ENCODE results near the gene USF3. TPM values are rescaled to one million over a fixed set of nuclear protein-coding genes. Genes with fewer than 3 reads are reported as not detected.

The USF3 gene
- total and polyA plus RNA-seq, 2 of the 8 experiments (the other 6 are each of a cell fraction or from before 2014, with no cell fraction given): 9.6 to 18.5 TPM

DNA sequence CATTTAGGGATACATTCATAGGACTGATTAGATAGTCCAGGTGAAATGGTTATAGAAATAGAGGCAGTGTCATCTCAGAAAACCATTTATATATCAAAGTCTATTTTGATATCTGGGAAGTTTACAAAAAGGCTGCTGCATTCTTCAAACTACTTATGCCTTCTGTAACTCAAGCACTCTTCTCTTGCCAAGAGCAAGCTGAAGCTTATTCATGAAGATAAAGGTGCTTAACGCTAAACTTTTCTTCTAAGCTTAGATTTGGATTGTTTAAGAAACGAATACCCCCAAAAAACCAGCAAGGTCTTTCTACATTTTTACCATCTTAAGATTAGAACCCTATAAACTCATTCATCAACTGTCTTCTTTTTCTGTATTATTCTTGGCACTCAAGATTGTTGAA, 23.3 kb upstream of the USF3 start:
- ChIA-PET CTCF (ENCODE audit: partially characterized antibody) (no interaction called here), POLR2A (ENCODE audit: partially characterized antibody) (no interaction called here)
- H3K9ac ChIP-seq (replicated peaks in 1 of 4; ENCODE audit: extremely low read depth in 1 of 4, low read depth in 3 of 4, low read length in 3 of 4): no peak overlapping the region
- no peak overlapping the region for H3K23ac ChIP-seq (ENCODE audit: insufficient read length)
- no peak overlapping the region for H4K8ac ChIP-seq (ENCODE audit: extremely low read depth, insufficient read depth, low read length)
- peaks cover 0 to 67% (median 25%) of the 10 kb centered on the region in 4 experiments; a peak in 6 of 8 replicates for H3K36me3 ChIP-seq (ENCODE audit: control insufficient read depth in 2 of 4, insufficient read depth in 4 of 4, low read length in 3 of 4)
- no peak overlapping the region for H3K4me2 ChIP-seq (ENCODE audit: insufficient read depth in 1 of 2, low read depth in 2 of 2, low read length in 2 of 2)
- FAIRE-seq (no peak), DNase-seq (ENCODE audit: low read depth in 1 of 2, low spot score in 2 of 2) (no peak)
- no peak overlapping the region for H4K5ac ChIP-seq (ENCODE audit: insufficient read length, low read depth, low read length)
- no peaks in the 10 kb centered on the region for H3K9me3 ChIP-seq (ENCODE audit: insufficient read depth in 2 of 2, low read depth in 1 of 2, low read length in 1 of 2)
- H3K79me1 ChIP-seq (ENCODE audit: low read depth, low read length): no peaks in the 10 kb centered on the region
- no peak overlapping the region for H2BK15ac ChIP-seq (ENCODE audit: low read length)
- H3K27ac ChIP-seq (ENCODE audit: low read depth, low read length): no peak overlapping the region
- no peak overlapping the region for H2BK20ac ChIP-seq (ENCODE audit: low read length)
- peaks cover 0 to 5% of the 10 kb centered on the region in 2 experiments for H4K20me1 ChIP-seq (replicated peaks in 1 of 2; ENCODE audit: control insufficient read depth in 1 of 2, insufficient read depth in 2 of 2, low read length in 2 of 2)
- H3K79me2 ChIP-seq (ENCODE audit: control insufficient read depth in 1 of 2, insufficient read depth in 2 of 2, low read length in 2 of 2): peaks cover 0 to 15% of the 10 kb centered on the region in 2 experiments; a peak in 3 of 4 replicates
- no peak overlapping the region for H3K18ac ChIP-seq (ENCODE audit: extremely low read depth, low read length)
- H4K91ac ChIP-seq (replicated peaks; ENCODE audit: insufficient read length, low read length): no peak overlapping the region
- no peaks in the 10 kb centered on the region for H3K23me2 ChIP-seq (ENCODE audit: low read depth, low read length)
- H2AFZ ChIP-seq (ENCODE audit: low read length): no peak overlapping the region
- H2BK12ac ChIP-seq (ENCODE audit: low read depth, low read length): no peak overlapping the region
- WGBS, 2 experiments (ENCODE audit: extremely low coverage in 1 of 2, insufficient coverage in 1 of 2, insufficient read length in 1 of 2, insufficient replicate concordance in 2 of 2, low coverage in 1 of 2, low lambda C conversion rate in 2 of 2, missing lambda C conversion rate in 1 of 2): 86% methylated on average over 2 of the region's 2 CpGs; no CpG with 5 or more reads in 1 of the 2 experiments
- no peak overlapping the region for H3K4me3 ChIP-seq (ENCODE audit: extremely low read depth in 1 of 4, insufficient read depth in 2 of 4, low read depth in 3 of 4, low read length in 4 of 4)
- no peaks in the 10 kb centered on the region for H3K4me1 ChIP-seq (replicated peaks in 1 of 4; ENCODE audit: control insufficient read depth in 3 of 4, insufficient read depth in 4 of 4, low read length in 3 of 4)
- no peak overlapping the region for H3K56ac ChIP-seq (replicated peaks; ENCODE audit: insufficient read length, low read depth, low read length)
- H2BK5ac ChIP-seq (ENCODE audit: low read depth, low read length): no peak overlapping the region
- no peaks in the 10 kb centered on the region for H3K27me3 ChIP-seq (replicated peaks in 1 of 4; ENCODE audit: control insufficient read depth in 3 of 4, extremely low read depth in 1 of 4, insufficient read depth in 3 of 4, low read length in 3 of 4)
- H2AK5ac ChIP-seq (ENCODE audit: low read depth, low read length): no peak overlapping the region
- no peak overlapping the region for H2BK120ac ChIP-seq (replicated peaks; ENCODE audit: low read depth, low read length)
- no peak overlapping the region for H3K4ac ChIP-seq (replicated peaks; ENCODE audit: insufficient read length, low read depth, low read length)
- TF ChIP-seq RBBP5 (IDR thresholded peaks at IDR 0.05; ENCODE audit: borderline replicate concordance, low read depth, low read length) (no peak), RFX5 (IDR thresholded peaks at IDR 0.05; ENCODE audit: borderline replicate concordance, low read depth, low read length) (no peak), SRF (IDR thresholded peaks at IDR 0.05; ENCODE audit: low read depth, low read length) (no peak), TEAD4 (IDR thresholded peaks at IDR 0.05; ENCODE audit: low read depth, low read length) (no peak), HDAC6 (IDR thresholded peaks at IDR 0.05; ENCODE audit: low read depth, low read length) (no peak)
- TF ChIP-seq, protein P1, sequence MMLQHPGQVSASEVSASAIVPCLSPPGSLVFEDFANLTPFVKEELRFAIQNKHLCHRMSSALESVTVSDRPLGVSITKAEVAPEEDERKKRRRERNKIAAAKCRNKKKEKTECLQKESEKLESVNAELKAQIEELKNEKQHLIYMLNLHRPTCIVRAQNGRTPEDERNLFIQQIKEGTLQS (IDR thresholded peaks at IDR 0.05; ENCODE audit: insufficient read depth, low read depth, low read length): no peak
- no peak overlapping the region for H3K14ac ChIP-seq (ENCODE audit: insufficient read length)

All from H1 (cell line).